DND-41 (cell line): ENCODE data around the gene EPM2A.

Experiments used
- EZH2 ChIP-seq: IDR thresholded peaks from 3 replicates; pipeline ENCODE4 v1.6.1; 2012; ENCODE audit warnings: borderline replicate concordance, low read depth, mild to moderate bottlenecking, moderate library complexity, low read length, inconsistent platforms; ENCODE audit not compliant: severe bottlenecking
- TF ChIP-seq, protein P1 (sequence below): IDR thresholded peaks from 2 replicates; pipeline ENCODE4 v1.5.1; 2012; ENCODE audit warnings: borderline replicate concordance, low read length, moderate library complexity, mild to moderate bottlenecking; ENCODE audit not compliant: poor library complexity, severe bottlenecking; ENCODE audit errors: extremely low read depth

DNA sequence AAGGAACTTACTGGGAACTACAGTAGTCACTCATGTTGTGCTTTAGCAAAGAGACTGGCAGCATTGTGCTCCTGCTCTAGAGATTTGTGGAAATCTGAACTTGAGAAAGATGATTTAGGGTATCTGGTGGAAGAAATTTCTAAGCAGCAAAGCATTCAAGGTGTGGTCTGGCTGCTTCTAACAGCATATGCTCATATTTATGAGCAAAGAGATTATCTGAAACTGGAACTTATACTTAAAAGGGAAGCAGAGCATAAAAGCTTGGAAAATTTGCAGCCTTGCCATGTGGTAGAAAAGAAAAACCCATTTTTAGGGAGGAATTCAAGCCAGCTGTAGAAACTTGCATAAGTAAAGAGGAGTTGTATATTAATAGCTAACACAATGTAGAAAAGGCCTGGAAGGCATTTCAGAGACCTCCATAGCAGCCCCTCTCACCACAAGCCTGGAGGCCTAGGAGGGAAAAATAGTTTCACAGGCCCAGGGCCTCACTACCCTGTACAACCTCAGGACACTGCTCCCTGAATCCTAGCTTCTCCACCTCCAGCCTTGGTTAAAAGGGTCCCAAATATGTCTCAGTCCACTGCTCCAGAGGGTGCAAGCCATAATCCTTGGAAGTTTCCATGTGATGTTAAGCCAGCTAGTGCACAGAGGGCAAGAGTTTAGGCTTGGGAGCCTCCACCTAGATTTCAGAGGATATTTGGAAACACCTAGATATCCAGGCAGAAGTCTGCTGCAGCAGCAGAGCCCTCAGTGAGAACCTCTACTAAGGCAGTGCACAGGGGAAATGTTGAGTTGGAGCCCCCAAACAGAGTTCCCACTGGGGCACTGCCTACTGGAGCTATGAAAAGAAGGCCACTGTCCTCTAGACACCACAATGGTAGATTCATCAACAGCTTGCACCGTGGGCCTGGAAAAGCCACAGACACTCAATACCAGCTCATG lies 6.6 kb downstream of the EPM2A start:
- TF ChIP-seq, protein P1, sequence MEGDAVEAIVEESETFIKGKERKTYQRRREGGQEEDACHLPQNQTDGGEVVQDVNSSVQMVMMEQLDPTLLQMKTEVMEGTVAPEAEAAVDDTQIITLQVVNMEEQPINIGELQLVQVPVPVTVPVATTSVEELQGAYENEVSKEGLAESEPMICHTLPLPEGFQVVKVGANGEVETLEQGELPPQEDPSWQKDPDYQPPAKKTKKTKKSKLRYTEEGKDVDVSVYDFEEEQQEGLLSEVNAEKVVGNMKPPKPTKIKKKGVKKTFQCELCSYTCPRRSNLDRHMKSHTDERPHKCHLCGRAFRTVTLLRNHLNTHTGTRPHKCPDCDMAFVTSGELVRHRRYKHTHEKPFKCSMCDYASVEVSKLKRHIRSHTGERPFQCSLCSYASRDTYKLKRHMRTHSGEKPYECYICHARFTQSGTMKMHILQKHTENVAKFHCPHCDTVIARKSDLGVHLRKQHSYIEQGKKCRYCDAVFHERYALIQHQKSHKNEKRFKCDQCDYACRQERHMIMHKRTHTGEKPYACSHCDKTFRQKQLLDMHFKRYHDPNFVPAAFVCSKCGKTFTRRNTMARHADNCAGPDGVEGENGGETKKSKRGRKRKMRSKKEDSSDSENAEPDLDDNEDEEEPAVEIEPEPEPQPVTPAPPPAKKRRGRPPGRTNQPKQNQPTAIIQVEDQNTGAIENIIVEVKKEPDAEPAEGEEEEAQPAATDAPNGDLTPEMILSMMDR: no peak
- TF ChIP-seq EZH2: no peak
